IMR-90 (cell line): ENCODE data around the gene HDAC9. TPM values are rescaled to one million over a fixed set of nuclear protein-coding genes. Genes with fewer than 3 reads are reported as not detected.

Experiments
- ATAC-seq: fragments of 200-7000 bp; cut with Tn5 transposase; 2 replicates; pipeline ENCODE4 v1.9.1; 2020; ENCODE audit warnings: low read depth, mild to moderate bottlenecking, moderate library complexity
- BruUV-seq: library from RNA; stranded (reverse); fragments of 400-500 nt; replicated peaks from 2 replicates; lab custom pipeline; 2021; lab: Mats Ljungman, UMichigan
- CTCF ChIA-PET: fragments of 300-600 bp; formaldehyde crosslinking; extraction: SDS; loops from one replicate; lab custom pipeline; 2021; ENCODE audit warnings: antibody characterized with exemption; lab: Yijun Ruan, JAX
- POLR2A ChIA-PET: fragments of 300-600 bp; sonication (Branson Sonifier 250); formaldehyde crosslinking; loops from one replicate; lab custom pipeline; 2022; ENCODE audit warnings: antibody characterized with exemption; ENCODE audit not compliant: unreplicated experiment; lab: Charles Lee
- DNase-seq: peaks from one replicate; pipeline ENCODE4 v3.0.0; 2013
- H2AFZ ChIP-seq: replicated peaks from 2 replicates; pipeline ENCODE3; 2013; ENCODE audit warnings: low read length, mild to moderate bottlenecking; ENCODE audit not compliant: poor library complexity
- H2AK5ac ChIP-seq: 2 replicates; pipeline ENCODE4 v1.6.1; 2013; ENCODE audit warnings: low read depth, low read length, inconsistent platforms
- H2AK9ac ChIP-seq: replicated peaks from 2 replicates; pipeline ENCODE3; 2013; ENCODE audit warnings: mild to moderate bottlenecking, low read depth, low read length, moderate library complexity; ENCODE audit not compliant: poor library complexity
- H2BK120ac ChIP-seq: 2 replicates; pipeline ENCODE4 v1.6.1; 2013; ENCODE audit warnings: low read depth, low read length, inconsistent platforms
- H2BK15ac ChIP-seq: 3 replicates; pipeline ENCODE4 v1.6.1; 2013; ENCODE audit warnings: low read depth, low read length, inconsistent platforms
- H2BK20ac ChIP-seq: 2 replicates; pipeline ENCODE4 v1.6.1; 2013; ENCODE audit warnings: low read depth, mild to moderate bottlenecking, inconsistent platforms, low read length, moderate library complexity
- H2BK5ac ChIP-seq: 2 replicates; pipeline ENCODE4 v1.6.1; 2013; ENCODE audit warnings: mild to moderate bottlenecking, low read depth, low read length, inconsistent platforms; ENCODE audit not compliant: poor library complexity, severe bottlenecking
- H3K14ac ChIP-seq: replicated peaks from 2 replicates; pipeline ENCODE4 v1.6.1; 2013; ENCODE audit warnings: low read depth, low read length, inconsistent platforms
- H3K18ac ChIP-seq: 2 replicates; pipeline ENCODE4 v1.6.1; 2013; ENCODE audit warnings: low read depth, low read length, control low read depth
- H3K23ac ChIP-seq: 2 replicates; pipeline ENCODE4 v1.6.1; 2013; ENCODE audit warnings: low read depth, low read length, inconsistent platforms
- H3K27ac ChIP-seq: 2 replicates; pipeline ENCODE4 v1.5.1; 2013; ENCODE audit warnings: mild to moderate bottlenecking, control low read depth, low read length; ENCODE audit not compliant: insufficient read depth
- H3K27me3 ChIP-seq: 2 replicates; pipeline ENCODE4 v1.6.1; 2013; ENCODE audit warnings: low read length; ENCODE audit not compliant: control insufficient read depth, insufficient read depth
- H3K36me3 ChIP-seq: 2 replicates; pipeline ENCODE4 v1.6.1; 2013; ENCODE audit warnings: low read length, mixed read lengths; ENCODE audit not compliant: control insufficient read depth, insufficient read depth
- H3K4ac ChIP-seq: 2 replicates; pipeline ENCODE4 v1.6.1; 2013; ENCODE audit warnings: low read depth, low read length, inconsistent platforms
- H3K4me1 ChIP-seq: 2 replicates; pipeline ENCODE4 v1.6.1; 2013; ENCODE audit warnings: low read length, mixed read lengths; ENCODE audit not compliant: control insufficient read depth, insufficient read depth
- H3K4me2 ChIP-seq: 2 replicates; pipeline ENCODE4 v1.6.1; 2013; ENCODE audit warnings: low read depth, mild to moderate bottlenecking, control low read depth, low read length, moderate library complexity
- H3K4me3 ChIP-seq: 2 replicates; pipeline ENCODE4 v1.5.1; 2013; ENCODE audit warnings: low read depth, mild to moderate bottlenecking, control low read depth, low read length, moderate library complexity; ENCODE audit not compliant: insufficient read depth
- H3K56ac ChIP-seq: 2 replicates; pipeline ENCODE4 v1.6.1; 2013; ENCODE audit warnings: low read length, inconsistent platforms; ENCODE audit not compliant: insufficient read depth; ENCODE audit errors: extremely low read depth
- H3K79me1 ChIP-seq, 2 experiments: 2 replicates each; pipeline ENCODE4 v1.6.1; 2013; ENCODE audit warnings: low read length in 2 of 2, inconsistent platforms in 1 of 2, low read depth in 1 of 2
- H3K9ac ChIP-seq: 2 replicates; pipeline ENCODE4 v1.6.1; 2013; ENCODE audit warnings: low read depth, low read length, control low read depth
- H3K9me1 ChIP-seq: 2 replicates; pipeline ENCODE4 v1.6.1; 2013; ENCODE audit warnings: low read length, inconsistent platforms; ENCODE audit not compliant: insufficient read depth
- H3K9me3 ChIP-seq: 2 replicates; pipeline ENCODE4 v1.6.1; 2013; ENCODE audit warnings: low read length; ENCODE audit not compliant: control insufficient read depth, insufficient read depth
- H4K20me1 ChIP-seq: 2 replicates; pipeline ENCODE4 v1.6.1; 2013; ENCODE audit warnings: low read length, inconsistent platforms; ENCODE audit not compliant: insufficient read depth
- H4K5ac ChIP-seq: 2 replicates; pipeline ENCODE4 v1.6.1; 2013; ENCODE audit warnings: mild to moderate bottlenecking, low read depth, low read length, control low read depth
- H4K8ac ChIP-seq, 2 experiments: 2 replicates each; pipeline ENCODE4 v1.6.1; 2013; ENCODE audit warnings: low read depth in 2 of 2, low read length in 2 of 2, control low read depth in 1 of 2, inconsistent platforms in 1 of 2
- H4K91ac ChIP-seq: 2 replicates; pipeline ENCODE4 v1.6.1; 2013; ENCODE audit warnings: low read depth, low read length, inconsistent platforms; ENCODE audit not compliant: insufficient read depth
- MAFK ChIP-seq: IDR thresholded peaks from 2 replicates; pipeline ENCODE4 v1.6.1; 2012; ENCODE audit warnings: low read depth, low read length, improper control_type of control experiment
- MAZ ChIP-seq: IDR thresholded peaks from 2 replicates; pipeline ENCODE4 v1.6.1; 2012; ENCODE audit warnings: low read depth, mild to moderate bottlenecking, low read length, improper control_type of control experiment, moderate library complexity, borderline replicate concordance
- SMC3 ChIP-seq: fragments of 150-350 bp; IDR thresholded peaks from 2 replicates; pipeline ENCODE4 v1.6.1; 2016; ENCODE audit warnings: low read depth, mild to moderate bottlenecking, antibody characterized with exemption, low read length, moderate library complexity
- dilution Hi-C: fragments of 300-500 bp; cut with HindIII; formaldehyde crosslinking; loops from one replicate; pipeline ENCODE4 v1.14.3; 2018; ENCODE audit warnings: low sequenced_read_pairs; ENCODE audit not compliant: unreplicated experiment
- in situ Hi-C: fragments of 300-500 bp; cut with MboI; formaldehyde crosslinking; loops from 3 replicates; pipeline ENCODE4 v1.14.3; 2019; ENCODE audit warnings: low sequenced_read_pairs, inconsistent platforms, mixed read lengths
- intact Hi-C: fragments of 100-400 bp; cut with micrococcal nuclease; formaldehyde crosslinking; loops from 2 replicates; pipeline ENCODE4 v1.10.0; 2022
- polyA plus RNA-seq, 3 experiments: library from polyadenylated mRNA; depleted of rRNA; stranded (reverse); fragments of >200 nt; gene quantifications; 2 replicates each; pipeline ENCODE4 v1.2.3, GENCODE V29; 2012; ENCODE audit warnings: low replicate concordance in 1 of 3
- total RNA-seq: library from RNA; depleted of rRNA; stranded (reverse); fragments of >200 nt; gene quantifications from 2 replicates; pipeline ENCODE4 v1.2.3, GENCODE V29; 2012
- TF ChIP-seq, protein P1 (sequence below): conservative IDR thresholded peaks from 2 replicates; pipeline ENCODE4 v1.5.1; 2012; ENCODE audit warnings: mild to moderate bottlenecking, low read depth, low read length, improper control_type of control experiment

HDAC9 gene
- total and polyA plus RNA-seq, 2 of the 4 experiments (the other 2 are of a cell fraction): 4.3 to 24.7 TPM

DNA sequence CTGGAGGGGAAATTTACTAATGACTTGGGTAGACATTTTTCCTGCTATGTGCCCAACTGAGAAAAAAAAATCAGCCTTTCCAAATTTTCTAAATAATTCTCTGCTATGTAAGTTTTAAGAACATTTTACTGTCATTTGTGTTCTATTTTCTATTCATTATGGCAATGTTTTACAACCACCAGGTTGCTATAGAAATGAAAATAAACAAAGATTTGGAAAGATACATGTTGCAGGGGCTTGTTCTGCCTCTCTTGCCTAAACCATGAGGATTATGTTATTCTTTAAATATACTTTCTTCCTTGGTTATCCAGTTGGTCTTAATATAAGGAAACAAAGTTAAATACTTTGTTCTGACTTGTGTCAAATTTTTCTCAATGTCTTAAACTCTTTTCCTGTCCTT lies 364.7 kb downstream of the HDAC9 start:
- no peak overlapping the region for H2BK5ac ChIP-seq
- in situ Hi-C loops (no loop called here), intact Hi-C loops (no loop called here), dilution Hi-C loops (no loop called here)
- no peak overlapping the region for H3K4ac ChIP-seq
- POLR2A ChIA-PET: no interaction called here
- H3K27ac ChIP-seq: no peak overlapping the region
- no peak overlapping the region for H4K91ac ChIP-seq
- H3K23ac ChIP-seq: no peak overlapping the region
- no peaks in the 10 kb centered on the region; the same call in 1 of the 2 replicates for H3K4me1 ChIP-seq
- no peak overlapping the region for H2BK20ac ChIP-seq
- no peak overlapping the region for H2BK15ac ChIP-seq
- H3K9me3 ChIP-seq: no peaks in the 10 kb centered on the region
- H3K56ac ChIP-seq: no peak overlapping the region
- H3K36me3 ChIP-seq: no peaks in the 10 kb centered on the region
- H3K4me3 ChIP-seq: no peak overlapping the region
- no peak overlapping the region for H3K9ac ChIP-seq
- no peak overlapping the region for H3K4me2 ChIP-seq
- H2BK120ac ChIP-seq: no peak overlapping the region
- no peak overlapping the region for H2AK5ac ChIP-seq
- no TSS peak for BruUV-seq
- DNase-seq (no peak), ATAC-seq (no peak)
- no peak overlapping the region for H4K5ac ChIP-seq
- TF ChIP-seq SMC3: no peak
- TF ChIP-seq MAFK: no peak
- TF ChIP-seq MAZ: no peak
- TF ChIP-seq, protein P1, sequence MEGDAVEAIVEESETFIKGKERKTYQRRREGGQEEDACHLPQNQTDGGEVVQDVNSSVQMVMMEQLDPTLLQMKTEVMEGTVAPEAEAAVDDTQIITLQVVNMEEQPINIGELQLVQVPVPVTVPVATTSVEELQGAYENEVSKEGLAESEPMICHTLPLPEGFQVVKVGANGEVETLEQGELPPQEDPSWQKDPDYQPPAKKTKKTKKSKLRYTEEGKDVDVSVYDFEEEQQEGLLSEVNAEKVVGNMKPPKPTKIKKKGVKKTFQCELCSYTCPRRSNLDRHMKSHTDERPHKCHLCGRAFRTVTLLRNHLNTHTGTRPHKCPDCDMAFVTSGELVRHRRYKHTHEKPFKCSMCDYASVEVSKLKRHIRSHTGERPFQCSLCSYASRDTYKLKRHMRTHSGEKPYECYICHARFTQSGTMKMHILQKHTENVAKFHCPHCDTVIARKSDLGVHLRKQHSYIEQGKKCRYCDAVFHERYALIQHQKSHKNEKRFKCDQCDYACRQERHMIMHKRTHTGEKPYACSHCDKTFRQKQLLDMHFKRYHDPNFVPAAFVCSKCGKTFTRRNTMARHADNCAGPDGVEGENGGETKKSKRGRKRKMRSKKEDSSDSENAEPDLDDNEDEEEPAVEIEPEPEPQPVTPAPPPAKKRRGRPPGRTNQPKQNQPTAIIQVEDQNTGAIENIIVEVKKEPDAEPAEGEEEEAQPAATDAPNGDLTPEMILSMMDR: no peak
- no peaks in the 10 kb centered on the region for H4K20me1 ChIP-seq
- H3K79me1 ChIP-seq: no peaks in the 10 kb centered on the region
- no peak overlapping the region for H4K8ac ChIP-seq
- H3K14ac ChIP-seq: no peak overlapping the region
- H2AK9ac ChIP-seq: no peak overlapping the region
- CTCF ChIA-PET: no interaction called here
- no peak overlapping the region for H3K18ac ChIP-seq
- H3K9me1 ChIP-seq: no peaks in the 10 kb centered on the region
- no peaks in the 10 kb centered on the region for H3K27me3 ChIP-seq
- H2AFZ ChIP-seq: no peak overlapping the region
